GM19438 (cell line): ENCODE results near the gene SLC36A3.
A peak's percentile ranks its signal among the peaks of the same experiment; 100 is the strongest.
"Not testable (repeated sequence)": the region's sequence is repeated elsewhere in the genome, so short reads cannot be mapped to it uniquely, and the experiment has no call there.

Source experiments
- ATAC-seq: cut with Tn5 transposase; IDR thresholded peaks from one replicate; pipeline ENCODE4 v1.9.1; 2021; ENCODE audit warnings: low read depth; ENCODE audit not compliant: unreplicated experiment

SLC36A3 gene

DNA sequence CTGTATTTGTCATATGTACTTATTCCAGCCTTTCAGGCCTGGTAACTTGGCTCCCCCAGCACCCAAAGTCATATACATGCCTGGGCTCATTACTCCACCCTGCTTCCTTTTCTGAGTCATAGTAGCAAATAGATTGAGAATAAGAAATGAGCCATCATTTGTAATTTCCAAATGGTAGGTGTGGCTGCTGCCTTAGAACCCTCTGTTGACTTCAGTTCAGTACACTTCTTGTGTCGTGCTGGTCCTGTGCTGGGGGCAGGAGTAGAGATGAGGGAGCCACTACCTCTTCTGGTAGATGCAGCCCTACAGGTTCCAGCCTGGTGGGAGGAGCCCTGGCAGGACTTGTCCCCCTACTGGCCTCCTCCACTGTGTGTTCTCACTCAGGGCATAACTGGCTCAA lies 39.5 kb downstream of the SLC36A3 start:
- no peak for ATAC-seq

- no peak for ATAC-seq
Observed at GRCh38 chr5:151262532-151262931, 41.0 kb downstream of the SLC36A3 start.

DNA sequence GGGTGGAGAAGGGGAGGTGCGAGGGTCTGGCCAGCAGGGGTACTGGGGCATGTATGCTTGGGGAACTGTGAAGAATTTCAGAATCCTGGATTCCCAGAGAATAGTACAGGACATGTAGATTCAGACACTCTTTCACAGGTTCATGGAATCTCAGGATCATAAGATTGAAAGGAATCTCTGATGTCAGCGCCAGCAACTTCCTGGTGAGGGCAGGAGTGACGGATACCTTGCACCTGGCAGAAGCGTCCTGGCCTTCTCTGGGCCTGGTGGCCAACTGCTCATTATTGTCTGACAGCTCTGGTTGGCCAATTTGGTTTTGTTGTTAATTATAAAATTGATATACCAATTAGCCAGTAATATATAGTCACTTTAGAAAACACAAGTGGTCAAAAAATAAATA lies 43.6 kb downstream of the SLC36A3 start:
- no peak for ATAC-seq

DNA sequence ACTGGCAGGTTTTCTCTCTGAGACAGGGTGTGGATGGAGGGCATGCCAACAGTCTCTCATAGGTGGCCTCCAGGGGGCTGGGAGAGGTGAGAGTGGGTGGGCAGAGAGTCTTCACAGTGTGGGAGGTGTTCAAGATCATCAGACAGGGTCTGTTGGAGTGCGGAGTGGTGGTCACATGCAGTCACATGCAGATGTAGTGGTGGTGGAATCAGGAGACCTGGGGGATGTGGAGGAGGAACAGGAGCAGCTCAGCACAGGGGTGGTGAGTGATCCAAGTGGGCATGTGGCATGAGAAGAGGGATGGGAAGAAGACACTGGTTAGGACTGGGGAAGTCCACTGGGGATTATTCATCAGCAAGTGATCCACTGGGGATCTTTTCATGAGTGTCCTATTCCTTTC lies 44.8 kb downstream of the SLC36A3 start:
- no peak for ATAC-seq

GRCh38 chr5:151258201-151258611 lies 45.4 kb downstream of the SLC36A3 start:
- no peak for ATAC-seq

- peak; percentile 30 for ATAC-seq
Observed at GRCh38 chr5:151257731-151258181, 45.8 kb downstream of the SLC36A3 start.

- ATAC-seq: peak; percentile 38
Observed at GRCh38 chr5:151255621-151256286, 47.8 kb downstream of the SLC36A3 start.

DNA sequence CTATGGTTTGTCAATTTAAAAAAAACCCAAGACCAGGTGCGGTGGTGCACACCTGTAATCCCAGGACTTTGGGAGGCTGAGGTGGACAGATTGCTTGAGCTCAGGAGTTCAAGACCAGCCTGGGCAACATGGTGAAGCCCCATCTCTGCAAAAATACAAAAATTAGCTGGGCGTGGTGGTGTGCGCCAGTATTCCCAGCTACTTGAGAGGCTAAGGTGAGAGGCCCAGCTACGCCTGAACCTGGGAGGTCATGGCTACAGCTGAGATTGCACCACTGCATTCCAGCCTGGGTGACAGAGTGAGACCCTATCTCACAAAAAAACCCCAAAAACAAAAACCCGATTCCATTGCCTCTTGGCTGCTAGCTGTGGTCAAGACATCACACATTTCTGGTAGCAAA lies 48.6 kb downstream of the SLC36A3 start:
- not testable (repeated sequence) for ATAC-seq

DNA sequence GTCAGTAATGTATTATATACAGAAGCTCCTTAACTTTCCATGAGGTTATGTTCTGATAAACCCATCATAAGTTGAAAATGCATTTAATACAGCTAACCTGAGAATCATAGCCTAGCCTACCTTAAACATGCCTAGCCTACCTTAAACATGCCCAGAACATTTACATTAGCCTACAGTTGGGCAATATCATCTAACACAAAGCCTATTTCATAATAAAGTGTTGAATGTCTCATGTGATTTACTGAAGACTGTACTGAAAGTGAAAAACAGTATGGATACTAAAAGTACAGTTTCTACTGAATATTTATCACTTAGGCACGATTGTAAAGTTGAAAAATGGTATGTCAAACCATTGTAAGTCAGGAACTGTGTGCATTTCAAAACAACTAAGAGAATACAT lies 49.0 kb downstream of the SLC36A3 start:
- ATAC-seq: no peak

DNA sequence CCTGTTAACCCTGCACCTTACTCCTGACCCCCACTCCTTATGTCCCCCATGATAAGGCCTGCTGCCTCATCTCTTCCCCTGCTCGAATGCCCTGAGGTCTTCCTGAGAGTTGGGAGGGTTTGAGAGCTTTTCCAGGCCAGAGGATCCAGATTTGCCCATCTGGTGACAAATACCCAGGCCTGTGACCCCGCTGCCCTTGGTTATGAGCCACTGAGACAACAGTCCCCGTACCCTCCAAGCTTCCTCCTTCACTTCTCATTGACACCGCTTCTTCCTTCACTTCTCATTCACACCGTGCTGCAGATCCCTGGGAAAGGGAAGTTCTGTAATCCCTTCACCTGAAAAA lies 50.0 kb downstream of the SLC36A3 start:
- ATAC-seq: no peak

DNA sequence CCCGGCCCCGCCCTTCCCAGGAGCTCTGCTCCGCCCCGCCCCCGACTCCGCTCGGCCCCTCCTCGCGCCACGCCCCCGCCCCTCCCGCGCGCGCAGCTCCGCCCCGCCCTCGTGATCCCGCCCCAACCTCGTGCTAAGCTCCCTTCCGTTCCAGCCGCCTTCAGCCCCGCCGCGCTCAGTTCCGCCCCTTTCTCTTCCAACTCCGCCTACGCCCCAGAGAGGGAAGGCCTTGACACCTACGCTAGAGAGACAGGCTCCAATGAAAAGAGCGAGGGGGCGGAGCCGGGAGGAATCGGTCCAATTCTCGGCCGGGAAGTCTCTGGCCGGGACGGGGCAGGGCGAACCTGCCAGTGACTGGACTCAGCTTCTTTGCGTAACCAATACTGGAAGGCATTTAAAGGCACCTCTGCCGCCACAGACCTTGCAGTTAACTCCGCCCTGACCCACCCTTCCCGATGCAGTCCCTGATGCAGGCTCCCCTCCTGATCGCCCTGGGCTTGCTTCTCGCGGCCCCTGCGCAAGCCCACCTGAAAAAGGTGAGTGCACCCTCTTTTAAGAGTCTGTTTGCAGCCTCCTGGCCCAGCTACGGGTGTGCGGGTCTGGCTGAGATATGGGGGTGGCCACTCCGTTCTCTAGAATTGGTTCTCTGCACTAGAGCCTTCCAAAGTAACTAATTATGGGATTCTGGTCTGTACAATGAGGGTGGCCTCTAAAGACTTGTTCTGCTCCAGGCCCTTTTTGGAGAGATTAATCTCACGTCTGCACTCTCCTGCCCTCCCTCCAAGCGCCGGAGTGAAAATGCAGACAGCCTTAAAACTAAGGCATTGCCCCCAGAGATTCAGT lies 50.6 kb downstream of the SLC36A3 start, which contains the start of gene GM2A:
Gene GM2A (plus strand): TSS at position 424 of the 843 bp plus-strand sequence. CDS start 32 bp downstream, at position 456.
- peak; percentile 74 for ATAC-seq

- no peak for ATAC-seq
Observed at GRCh38 chr5:151251621-151252020, 51.9 kb downstream of the SLC36A3 start.

GRCh38 chr5:151251001-151251551 lies 52.5 kb downstream of the SLC36A3 start:
- no peak for ATAC-seq

GRCh38 chr5:151250346-151251000 lies 53.1 kb downstream of the SLC36A3 start:
- no peak for ATAC-seq

DNA sequence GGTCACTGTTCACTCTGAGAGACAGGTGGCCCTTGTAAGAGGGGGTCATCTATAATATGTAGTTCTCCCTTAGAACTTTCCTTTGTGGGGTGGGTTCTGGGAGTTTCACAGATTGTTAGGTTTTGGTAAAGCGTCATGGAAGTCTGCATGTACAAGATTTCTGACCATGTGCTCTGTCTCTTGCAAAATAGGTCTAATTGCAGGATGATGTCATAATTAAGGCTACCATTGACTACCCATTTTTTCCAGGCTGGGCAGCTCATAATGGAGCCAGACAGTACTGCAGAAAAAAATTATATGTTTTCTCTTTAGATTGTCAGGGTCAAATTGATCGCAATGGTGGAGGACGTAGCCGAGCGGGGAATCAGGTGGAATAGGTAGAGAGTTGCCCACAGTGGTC lies 54.3 kb downstream of the SLC36A3 start:
- ATAC-seq: no peak

GRCh38 chr5:151248651-151249050 lies 54.9 kb downstream of the SLC36A3 start:
- ATAC-seq: no peak

GRCh38 chr5:151245680-151246219 lies 57.8 kb downstream of the SLC36A3 start:
- no peak for ATAC-seq

GRCh38 chr5:151244206-151244605 lies 59.4 kb downstream of the SLC36A3 start:
- ATAC-seq: no peak

DNA sequence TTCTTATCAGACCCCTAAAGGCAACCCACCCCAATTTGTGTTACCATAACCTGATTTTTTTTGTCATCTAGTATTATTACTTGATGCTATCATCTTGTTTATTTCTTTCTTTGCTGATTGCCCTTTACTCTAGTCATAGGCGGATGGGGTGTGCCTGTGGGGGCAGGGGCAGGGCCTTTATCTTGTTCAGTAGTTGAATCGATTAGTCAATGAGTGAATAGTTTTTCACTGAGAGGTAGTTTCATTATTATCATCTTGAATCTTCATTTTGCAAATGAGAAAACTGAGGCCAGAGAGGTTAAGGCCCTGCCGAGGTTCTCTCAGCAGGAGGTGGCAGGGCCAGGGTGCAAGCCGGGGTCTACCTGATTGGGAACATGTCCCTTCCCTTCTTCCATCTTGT lies 60.0 kb downstream of the SLC36A3 start:
- ATAC-seq: no peak

DNA sequence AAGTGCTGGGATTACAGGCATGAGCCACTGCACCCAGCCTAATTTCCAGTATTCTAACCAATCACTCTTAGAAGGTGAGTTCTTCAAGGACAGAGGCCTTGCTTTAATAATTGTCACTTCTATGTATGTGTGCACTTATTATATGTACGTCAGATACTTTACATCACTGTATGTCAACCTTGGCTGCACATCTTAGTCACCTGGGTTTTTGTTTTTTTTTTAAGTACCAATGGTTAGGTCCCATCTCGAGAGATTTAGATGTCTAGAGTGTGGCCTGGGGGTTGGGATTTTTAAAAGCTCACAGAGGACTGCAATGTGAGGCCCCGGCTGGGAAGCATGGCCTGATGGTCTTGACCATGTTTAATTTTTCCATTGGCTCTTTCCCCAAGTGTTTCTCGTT lies 60.4 kb downstream of the SLC36A3 start:
- no peak for ATAC-seq
